Ishikawa (cell line): Measurements from ENCODE around the gene GRID2.

Experiments used
- CEBPB ChIP-seq: IDR thresholded peaks from 2 replicates; pipeline ENCODE4 v1.6.1; 2012
- CREB1 ChIP-seq: IDR thresholded peaks from 2 replicates; pipeline ENCODE4 v1.6.1; 2012; ENCODE audit warnings: low read depth
- EGR1 ChIP-seq: IDR thresholded peaks from 2 replicates; pipeline ENCODE4 v1.6.1; 2012
- EP300 ChIP-seq: IDR thresholded peaks from 2 replicates; pipeline ENCODE4 v1.6.1; 2012; ENCODE audit warnings: borderline replicate concordance
- MAX ChIP-seq: IDR thresholded peaks from 2 replicates; pipeline ENCODE4 v1.6.1; 2012
- NFIC ChIP-seq: IDR thresholded peaks from 2 replicates; pipeline ENCODE4 v1.6.1; 2012
- RAD21 ChIP-seq: IDR thresholded peaks from 2 replicates; pipeline ENCODE4 v1.6.1; 2012; ENCODE audit warnings: low read depth
- REST ChIP-seq: IDR thresholded peaks from 2 replicates; pipeline ENCODE4 v1.6.1; 2012; ENCODE audit warnings: low read depth, mild to moderate bottlenecking
- TAF1 ChIP-seq: IDR thresholded peaks from 2 replicates; pipeline ENCODE4 v1.6.1; 2012; ENCODE audit warnings: low read depth, mild to moderate bottlenecking
- TCF12 ChIP-seq: IDR thresholded peaks from 2 replicates; pipeline ENCODE4 v1.6.1; 2012; ENCODE audit warnings: low read depth
- ZBTB7A ChIP-seq: IDR thresholded peaks from 2 replicates; pipeline ENCODE4 v1.6.1; 2012; ENCODE audit warnings: low read depth

GRCh38 chr4:92657695-92658094 lies 353.9 kb downstream of the GRID2 start:
- TF ChIP-seq CREB1 (no peak), CEBPB (no peak), TAF1 (no peak), NFIC (no peak), EP300 (no peak), MAX (no peak), EGR1 (no peak), REST (no peak), ZBTB7A (no peak), RAD21 (no peak), TCF12 (no peak)
